Smooth muscle cell (in vitro differentiated cells): ENCODE results near the gene NACA. TPM values are rescaled to one million over a fixed set of nuclear protein-coding genes. Genes with fewer than 3 reads are reported as not detected.

Source experiments
- DNase-seq: peaks from one replicate; lab custom pipeline; 2025; ENCODE audit not compliant: unreplicated experiment; lab: John Stamatoyannopoulos, UW
- H2AFZ ChIP-seq: fragments of 200-600 bp; sonication (generic); 2 replicates; pipeline ENCODE4 v1.6.0; 2016; ENCODE audit warnings: antibody characterized with exemption, low read depth, mild to moderate bottlenecking
- H3F3A ChIP-seq: fragments of 200-600 bp; sonication (generic); 2 replicates; pipeline ENCODE4 v1.6.0; 2017; ENCODE audit warnings: antibody characterized with exemption, low read depth
- H3K27ac ChIP-seq: fragments of 200-600 bp; sonication (generic); 2 replicates; pipeline ENCODE4 v1.5.1; 2016; ENCODE audit warnings: low read depth, mild to moderate bottlenecking
- H3K27me3 ChIP-seq: fragments of 200-600 bp; sonication (generic); 2 replicates; pipeline ENCODE4 v1.6.1; 2016; ENCODE audit warnings: low read depth, mild to moderate bottlenecking
- H3K36me3 ChIP-seq: fragments of 200-600 bp; sonication (generic); 2 replicates; pipeline ENCODE4 v1.5.1; 2016; ENCODE audit warnings: low read depth
- H3K4me1 ChIP-seq: fragments of 200-600 bp; sonication (generic); 2 replicates; pipeline ENCODE4 v1.5.1; 2016; ENCODE audit warnings: low read depth
- H3K4me2 ChIP-seq: fragments of 200-600 bp; sonication (generic); 2 replicates; pipeline ENCODE4 v1.6.0; 2016; ENCODE audit warnings: mild to moderate bottlenecking
- H3K4me3 ChIP-seq: fragments of 200-600 bp; sonication (generic); 2 replicates; pipeline ENCODE4 v1.5.1; 2016; ENCODE audit warnings: mild to moderate bottlenecking
- H3K79me2 ChIP-seq: fragments of 200-600 bp; sonication (generic); 2 replicates; pipeline ENCODE4 v1.6.0; 2016; ENCODE audit warnings: low read depth, mild to moderate bottlenecking
- H3K9ac ChIP-seq: fragments of 200-600 bp; sonication (generic); 2 replicates; pipeline ENCODE4 v1.6.0; 2016; ENCODE audit warnings: low read depth
- H3K9me3 ChIP-seq: fragments of 200-600 bp; sonication (generic); replicated peaks from 2 replicates; pipeline ENCODE4 v1.5.1; 2016; ENCODE audit warnings: low read depth
- H4K20me1 ChIP-seq: fragments of 200-600 bp; sonication (generic); 2 replicates; pipeline ENCODE4 v1.6.0; 2016; ENCODE audit warnings: low read depth
- CTCF ChIP-seq: fragments of 200-600 bp; sonication (generic); IDR thresholded peaks from 2 replicates; pipeline ENCODE4 v1.5.1; 2017; ENCODE audit warnings: borderline replicate concordance, mild to moderate bottlenecking, antibody characterized with exemption; ENCODE audit not compliant: insufficient read depth, poor library complexity, severe bottlenecking
- WGBS: methylation state at CpG from one replicate; pipeline ENCODE4 v1.1.7; 2016; ENCODE audit warnings: low lambda C conversion rate; 5-methylcytosine and 5-hydroxymethylcytosine counted together
- polyA plus RNA-seq: library from polyadenylated mRNA; unstranded; fragments of >200 nt; fragmentation: Nextera tagmentation; extraction: Ambion mirVana; gene quantifications from 2 replicates; pipeline ENCODE4 v1.2.1, GENCODE V29; 2016
- total RNA-seq: library from RNA; depleted of rRNA; stranded (reverse); fragments of >200 nt; gene quantifications from 2 replicates; pipeline ENCODE4 v1.2.3, GENCODE V29; 2014

Gene NACA
- total and polyA plus RNA-seq, 2 experiments from 2014 or later, result 625 to 906 TPM

GRCh38 chr12:56687223-56688128, 37.6 kb downstream of the NACA start:
- Histone ChIP-seq H3K79me2 (peaks cover 53% of the 10 kb centered on the region), H4K20me1 (peaks cover 48% of the 10 kb centered on the region), H3K9me3 (no peaks in the 10 kb centered on the region), H3K4me3 (peak overlapping the region; percentile 92), H3K4me1 (peaks cover 16% of the 10 kb centered on the region), H3K4me2 (peak overlapping the region; percentile 96), H3F3A (peaks cover 9% of the 10 kb centered on the region), H3K27me3 (no peaks in the 10 kb centered on the region), H3K9ac (peak overlapping the region; percentile 97), H3K36me3 (no peaks in the 10 kb centered on the region), H3K27ac (peak overlapping the region; percentile 99), H2AFZ (peak overlapping the region; percentile 74)
- DNase-seq, result peak; percentile 38
- TF ChIP-seq CTCF, result no peak
- WGBS, result under 1% methylated on average over 60 of the region's 62 CpGs

GRCh38 chr12:56684745-56685359, 40.2 kb downstream of the NACA start:
- Histone ChIP-seq H3K9me3 (no peaks in the 10 kb centered on the region), H3K4me2 (peak overlapping the region; percentile 96), H3K4me3 (peak overlapping the region; percentile 92), H3K9ac (peak overlapping the region; percentile 2), H2AFZ (no peak overlapping the region), H3K4me1 (peaks cover 16% of the 10 kb centered on the region), H3K27me3 (no peaks in the 10 kb centered on the region), H3K27ac (peak overlapping the region; percentile 9), H3K79me2 (peaks cover 79% of the 10 kb centered on the region), H3F3A (peaks cover 9% of the 10 kb centered on the region), H4K20me1 (peaks cover 74% of the 10 kb centered on the region), H3K36me3 (no peaks in the 10 kb centered on the region)
- 42% methylated on average over 8 of the region's 8 CpGs for WGBS
- no peak for TF ChIP-seq CTCF
- no peak for DNase-seq

- Histone ChIP-seq H3K9ac (no peak overlapping the region), H3K4me1 (peaks cover 16% of the 10 kb centered on the region), H3K27ac (no peak overlapping the region), H4K20me1 (peaks cover 99% of the 10 kb centered on the region), H3F3A (peaks cover 3% of the 10 kb centered on the region), H3K4me2 (no peak overlapping the region), H3K4me3 (no peak overlapping the region), H3K79me2 (peaks cover 100% of the 10 kb centered on the region), H3K9me3 (no peaks in the 10 kb centered on the region), H3K27me3 (no peaks in the 10 kb centered on the region), H3K36me3 (no peaks in the 10 kb centered on the region), H2AFZ (no peak overlapping the region)
- no peak for DNase-seq
- no peak for TF ChIP-seq CTCF
- 98% methylated on average over 6 of the region's 6 CpGs for WGBS
Observed at GRCh38 chr12:56682323-56682722, 42.8 kb downstream of the NACA start.
